ENCODE data around the gene SLC1A2. TPM values are rescaled to one million over a fixed set of nuclear protein-coding genes. Genes with fewer than 3 reads are reported as not detected.
A peak's percentile ranks its signal among the peaks of the same experiment; 100 is the strongest.

SLC1A2 gene
- total RNA-seq, 1 experiment from 2014 or later, result 0.11 TPM

DNA sequence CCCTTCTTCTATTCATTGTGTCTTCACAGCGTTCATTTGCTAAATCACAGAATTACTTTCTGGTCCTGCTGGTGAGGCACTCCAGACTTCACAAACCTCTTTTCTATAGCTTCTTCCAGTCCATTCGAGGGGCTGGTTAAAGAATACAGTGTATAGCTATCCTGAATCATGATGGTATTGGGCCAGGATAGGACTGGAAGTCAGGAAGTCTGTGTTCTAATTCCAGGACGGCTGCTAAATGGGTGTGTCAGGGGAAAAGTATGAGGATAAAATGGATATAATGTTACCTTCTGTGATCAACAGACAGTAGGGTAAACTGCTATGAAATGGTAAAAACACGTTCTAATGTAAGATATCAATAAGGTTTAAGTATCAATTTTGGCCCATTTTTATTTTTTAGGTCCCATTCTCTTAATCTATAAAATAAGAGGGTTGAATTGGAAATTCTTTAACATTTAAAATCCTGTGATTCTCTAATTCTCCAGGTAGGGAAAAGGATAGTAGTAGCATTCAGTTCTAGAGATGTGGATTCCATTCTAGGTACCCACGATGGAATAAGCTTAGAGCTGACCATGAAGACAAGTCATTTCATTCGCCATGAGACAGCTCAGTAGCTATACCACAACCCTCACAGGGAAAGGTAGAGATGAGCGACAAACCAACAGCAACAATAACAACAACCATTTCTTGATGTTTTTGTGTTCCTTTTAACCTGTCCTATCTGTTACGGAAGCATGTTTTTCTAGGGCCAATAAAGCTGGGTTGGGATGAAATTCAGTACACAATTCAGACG lies 96.1 kb downstream of the SLC1A2 start:
- CTCF ChIA-PET, result interaction anchor here (0.5 kb wide), 1 partner anchor 164 kb away, joined by 3 read pairs; no protein-coding TSS in a partner anchor
- POLR2A ChIA-PET (ENCODE audit: low non-redundant PET), result no interaction called here
- no peak for DNase-seq (ENCODE audit: low spot score)

DNA sequence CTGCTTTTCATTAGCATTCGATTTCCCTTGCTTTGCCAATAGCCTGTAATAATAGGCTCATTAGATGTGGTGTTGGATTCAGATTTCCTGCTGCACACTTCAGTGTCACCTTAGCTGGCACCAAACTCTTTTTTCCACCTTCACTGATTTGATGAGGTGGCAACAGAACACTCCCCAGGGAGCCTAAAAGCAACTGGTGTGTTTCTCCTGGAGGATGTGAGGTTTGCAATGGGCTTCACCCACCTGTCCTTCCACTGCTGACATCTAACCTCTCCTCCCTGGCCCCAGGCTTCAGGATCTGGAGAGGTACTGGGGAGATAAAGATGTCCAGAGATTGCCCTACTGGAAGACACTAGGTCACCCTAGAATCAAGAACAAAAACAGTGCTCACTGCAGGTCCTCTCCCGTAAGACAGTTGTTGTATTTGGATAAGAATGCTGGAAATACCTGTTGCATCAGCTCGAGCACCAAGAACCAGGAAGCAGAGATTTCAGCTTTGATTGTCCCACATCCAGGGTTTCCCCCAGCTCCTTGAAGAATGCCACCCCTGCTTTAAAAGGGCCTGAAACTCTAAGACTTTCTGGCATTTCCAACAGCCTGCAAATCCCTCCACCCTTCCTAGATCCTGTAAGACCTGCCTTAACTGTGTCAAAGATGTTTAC lies 96.9 kb downstream of the SLC1A2 start:
- Histone ChIP-seq H3K27ac (ENCODE audit: low read depth, low read length, poor library complexity, severe bottlenecking) (no peak overlapping the region), H3K4me3 (ENCODE audit: low read depth, low read length, poor library complexity, severe bottlenecking) (no peak overlapping the region), H3K27me3 (replicated peaks; ENCODE audit: insufficient read depth, low read depth, low read length, poor library complexity) (no peaks in the 10 kb centered on the region), H3K9me3 (ENCODE audit: low read depth, low read length, poor library complexity, severe bottlenecking) (no peaks in the 10 kb centered on the region), H3K4me1 (ENCODE audit: insufficient read depth, low read length, poor library complexity, severe bottlenecking) (no peaks in the 10 kb centered on the region), H3K36me3 (ENCODE audit: insufficient read depth, low read length, poor library complexity, severe bottlenecking) (no peaks in the 10 kb centered on the region)
- DNase-seq (ENCODE audit: low spot score), result no peak
- CTCF ChIA-PET, result no interaction called here
- POLR2A ChIA-PET (ENCODE audit: low non-redundant PET), result no interaction called here
- no TSS peak for BruUV-seq (replicated peaks)
- intact Hi-C loops (cut with micrococcal nuclease; ENCODE audit: unreplicated experiment), result no loop called here
- no peak for TF ChIP-seq EZH2 (IDR thresholded peaks at IDR 0.05; ENCODE audit: borderline replicate concordance, low read depth, low read length, poor library complexity, severe bottlenecking)
- TF ChIP-seq, protein P1, sequence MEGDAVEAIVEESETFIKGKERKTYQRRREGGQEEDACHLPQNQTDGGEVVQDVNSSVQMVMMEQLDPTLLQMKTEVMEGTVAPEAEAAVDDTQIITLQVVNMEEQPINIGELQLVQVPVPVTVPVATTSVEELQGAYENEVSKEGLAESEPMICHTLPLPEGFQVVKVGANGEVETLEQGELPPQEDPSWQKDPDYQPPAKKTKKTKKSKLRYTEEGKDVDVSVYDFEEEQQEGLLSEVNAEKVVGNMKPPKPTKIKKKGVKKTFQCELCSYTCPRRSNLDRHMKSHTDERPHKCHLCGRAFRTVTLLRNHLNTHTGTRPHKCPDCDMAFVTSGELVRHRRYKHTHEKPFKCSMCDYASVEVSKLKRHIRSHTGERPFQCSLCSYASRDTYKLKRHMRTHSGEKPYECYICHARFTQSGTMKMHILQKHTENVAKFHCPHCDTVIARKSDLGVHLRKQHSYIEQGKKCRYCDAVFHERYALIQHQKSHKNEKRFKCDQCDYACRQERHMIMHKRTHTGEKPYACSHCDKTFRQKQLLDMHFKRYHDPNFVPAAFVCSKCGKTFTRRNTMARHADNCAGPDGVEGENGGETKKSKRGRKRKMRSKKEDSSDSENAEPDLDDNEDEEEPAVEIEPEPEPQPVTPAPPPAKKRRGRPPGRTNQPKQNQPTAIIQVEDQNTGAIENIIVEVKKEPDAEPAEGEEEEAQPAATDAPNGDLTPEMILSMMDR (conservative IDR thresholded peaks at IDR 0.05; ENCODE audit: low read depth, low read length), result no peak

More for the DNA sequence above, 96.1 kb downstream of the SLC1A2 start:
- no TSS peak for BruUV-seq (replicated peaks)
- Histone ChIP-seq H3K4me3 (ENCODE audit: low read depth, low read length, poor library complexity, severe bottlenecking) (no peak overlapping the region), H3K27ac (ENCODE audit: low read depth, low read length, poor library complexity, severe bottlenecking) (no peak overlapping the region), H3K4me1 (ENCODE audit: insufficient read depth, low read length, poor library complexity, severe bottlenecking) (no peaks in the 10 kb centered on the region), H3K27me3 (replicated peaks; ENCODE audit: insufficient read depth, low read depth, low read length, poor library complexity) (no peaks in the 10 kb centered on the region), H3K9me3 (ENCODE audit: low read depth, low read length, poor library complexity, severe bottlenecking) (no peaks in the 10 kb centered on the region), H3K36me3 (ENCODE audit: insufficient read depth, low read length, poor library complexity, severe bottlenecking) (no peaks in the 10 kb centered on the region)
- intact Hi-C loops (cut with micrococcal nuclease; ENCODE audit: unreplicated experiment), result no loop called here
- TF ChIP-seq, protein P1 (conservative IDR thresholded peaks at IDR 0.05; ENCODE audit: low read depth, low read length), result no peak
- TF ChIP-seq EZH2 (IDR thresholded peaks at IDR 0.05; ENCODE audit: borderline replicate concordance, low read depth, low read length, poor library complexity, severe bottlenecking), result no peak

DNA sequence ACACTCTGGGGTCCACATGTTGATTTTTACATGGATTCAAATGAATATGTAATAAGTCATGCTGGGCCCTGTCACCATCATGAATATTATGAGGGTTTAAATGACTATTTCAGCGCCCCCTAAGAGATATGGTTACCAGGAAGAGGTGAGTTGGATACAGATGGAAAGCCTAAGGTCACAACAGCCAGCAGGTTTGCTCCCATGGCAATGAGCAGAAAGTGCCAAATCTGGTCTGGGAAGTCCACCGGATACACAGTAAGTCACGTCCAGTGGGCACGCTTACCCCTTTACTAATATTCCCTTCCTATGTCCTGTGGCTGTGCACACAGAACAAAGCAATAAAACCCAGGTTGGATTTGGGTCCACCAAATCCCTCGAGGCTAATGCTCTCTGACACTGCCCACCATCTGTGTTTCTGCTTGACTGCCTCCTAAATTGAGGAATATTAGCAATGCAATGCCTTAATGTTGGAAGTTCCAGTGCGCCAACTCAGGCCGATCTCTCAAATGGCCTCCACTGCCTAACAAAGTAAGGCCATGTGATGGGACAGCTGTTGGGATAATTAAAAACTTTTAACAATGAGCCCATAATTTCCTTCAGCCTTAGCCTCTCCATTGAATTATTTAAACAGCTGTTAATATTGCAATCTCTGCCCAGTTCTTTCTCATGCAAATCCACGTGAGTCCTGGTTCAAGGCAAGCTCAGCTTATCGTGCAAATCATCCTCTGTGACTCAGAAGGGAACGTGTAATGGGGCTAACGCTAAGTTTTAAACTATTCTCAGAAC lies 97.6 kb downstream of the SLC1A2 start:
- no TSS peak for BruUV-seq (replicated peaks)
- CTCF ChIA-PET, result no interaction called here
- TF ChIP-seq, protein P1 (conservative IDR thresholded peaks at IDR 0.05; ENCODE audit: low read depth, low read length), result no peak
- TF ChIP-seq EZH2 (IDR thresholded peaks at IDR 0.05; ENCODE audit: borderline replicate concordance, low read depth, low read length, poor library complexity, severe bottlenecking), result no peak
- Histone ChIP-seq H3K27me3 (replicated peaks; ENCODE audit: insufficient read depth, low read depth, low read length, poor library complexity) (no peaks in the 10 kb centered on the region), H3K4me3 (ENCODE audit: low read depth, low read length, poor library complexity, severe bottlenecking) (no peak overlapping the region), H3K9me3 (ENCODE audit: low read depth, low read length, poor library complexity, severe bottlenecking) (no peaks in the 10 kb centered on the region), H3K27ac (ENCODE audit: low read depth, low read length, poor library complexity, severe bottlenecking) (no peak overlapping the region), H3K4me1 (ENCODE audit: insufficient read depth, low read length, poor library complexity, severe bottlenecking) (no peaks in the 10 kb centered on the region), H3K36me3 (ENCODE audit: insufficient read depth, low read length, poor library complexity, severe bottlenecking) (no peaks in the 10 kb centered on the region)
- intact Hi-C loops (cut with micrococcal nuclease; ENCODE audit: unreplicated experiment), result no loop called here
- peak; percentile 28 for DNase-seq (ENCODE audit: low spot score)
- POLR2A ChIA-PET (ENCODE audit: low non-redundant PET), result no interaction called here
